ENCODE results near the gene WWC2.

The WWC2 gene

GRCh38 chr4:183098723-183099536, at the start of gene WWC2:
Gene WWC2 (plus strand): TSS chr4:183099257. CDS start chr4:183099492, 235 bp downstream.
- peak in 55 of 56 donors; percentile 20 to 83 (median 58) for DNase-seq

- no peak for DNase-seq
Observed at GRCh38 chr4:183053681-183054080, 45.4 kb upstream of the WWC2 start.

DNA sequence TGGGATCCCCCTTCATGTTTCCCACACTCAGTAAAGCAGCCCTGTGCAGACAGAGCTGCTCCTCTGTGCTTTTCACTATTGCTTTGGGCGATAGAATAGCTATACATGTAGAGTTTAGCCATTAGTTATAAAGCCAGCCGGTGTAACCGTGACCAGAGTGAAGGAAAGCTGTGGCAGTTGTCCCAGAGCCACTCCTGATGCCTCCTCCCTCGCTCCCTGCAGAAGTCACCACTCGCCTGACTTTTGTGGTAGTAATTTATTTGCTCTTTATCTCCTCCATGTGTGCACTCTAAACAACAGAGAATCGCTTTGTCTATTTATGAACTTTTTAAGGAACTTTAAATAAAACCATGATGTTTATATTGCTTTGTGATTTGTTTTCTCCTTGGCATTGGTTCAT, 41.8 kb upstream of the WWC2 start:
- no peak for DNase-seq

DNA sequence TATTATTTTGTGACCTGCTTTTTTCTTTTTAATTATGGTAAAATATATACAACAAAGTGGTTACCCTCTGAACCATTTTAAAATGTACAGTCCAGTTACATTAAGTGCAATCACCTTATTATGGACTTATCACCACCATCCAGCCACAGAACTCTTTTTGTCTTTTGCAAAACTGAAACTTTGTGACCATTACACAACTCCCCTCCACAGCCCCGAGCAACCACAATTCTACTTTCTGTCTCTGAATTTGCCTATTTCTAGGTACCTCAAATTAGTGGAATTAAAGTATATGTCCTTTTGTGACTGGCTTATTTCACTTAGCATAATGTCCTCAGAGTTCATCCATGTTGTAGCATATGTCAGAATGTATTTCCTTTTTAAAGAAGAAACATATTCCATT, 39.3 kb upstream of the WWC2 start:
- no peak for DNase-seq

DNA sequence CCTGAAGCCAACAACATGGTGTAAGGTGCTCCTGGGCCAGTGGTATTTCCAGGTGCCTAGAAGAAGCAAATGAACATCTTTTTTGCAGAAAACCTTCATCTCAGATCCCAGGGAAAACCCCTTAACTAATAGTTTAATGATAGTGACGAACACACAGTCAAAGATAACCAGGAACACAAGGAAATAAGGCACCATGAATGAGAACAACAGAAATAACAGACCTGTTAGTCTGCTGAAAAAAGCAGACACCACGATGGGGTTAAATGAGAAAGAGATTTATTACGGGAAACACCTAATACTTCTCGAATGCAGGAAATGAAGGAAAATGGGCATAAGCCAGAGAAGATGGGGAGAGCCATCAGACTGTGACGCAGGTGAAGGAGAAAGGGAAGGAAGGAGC, 30.6 kb upstream of the WWC2 start:
- no peak for DNase-seq

GRCh38 chr4:183071222-183071621, 27.8 kb upstream of the WWC2 start:
- no peak for DNase-seq

DNA sequence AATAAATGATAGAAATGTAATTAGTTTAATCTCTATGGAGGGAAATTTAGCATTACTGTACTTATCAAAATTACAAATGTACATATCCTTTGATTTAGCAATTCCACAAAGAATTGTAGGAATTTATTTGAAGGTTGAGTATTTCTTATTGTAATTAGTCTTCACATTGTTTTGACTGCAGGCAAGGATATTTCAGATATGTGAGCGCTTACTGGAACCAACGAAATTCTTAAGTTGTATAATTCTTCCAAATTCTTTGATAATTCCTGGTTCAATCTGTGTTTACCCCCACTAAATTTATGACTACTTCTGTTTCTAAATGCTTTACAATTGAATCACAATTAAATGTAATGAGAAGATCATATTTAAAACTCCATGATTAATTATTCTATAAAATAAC, 26.9 kb upstream of the WWC2 start:
- DNase-seq: no peak

DNA sequence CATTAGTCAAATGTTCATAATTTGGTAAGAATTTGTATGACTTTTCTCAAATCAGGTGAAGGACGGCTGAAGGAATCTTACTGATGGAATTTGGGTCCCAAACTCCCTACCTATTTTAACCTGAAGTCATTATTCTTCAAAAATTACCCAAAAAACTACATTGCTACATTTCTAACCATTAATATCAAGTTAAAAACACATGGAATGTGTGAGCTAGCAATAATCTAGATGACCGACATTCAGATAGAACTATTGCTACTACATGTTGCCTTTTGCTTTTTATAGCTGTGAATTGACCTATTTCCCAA, 25.3 kb upstream of the WWC2 start:
- DNase-seq: no peak

DNA sequence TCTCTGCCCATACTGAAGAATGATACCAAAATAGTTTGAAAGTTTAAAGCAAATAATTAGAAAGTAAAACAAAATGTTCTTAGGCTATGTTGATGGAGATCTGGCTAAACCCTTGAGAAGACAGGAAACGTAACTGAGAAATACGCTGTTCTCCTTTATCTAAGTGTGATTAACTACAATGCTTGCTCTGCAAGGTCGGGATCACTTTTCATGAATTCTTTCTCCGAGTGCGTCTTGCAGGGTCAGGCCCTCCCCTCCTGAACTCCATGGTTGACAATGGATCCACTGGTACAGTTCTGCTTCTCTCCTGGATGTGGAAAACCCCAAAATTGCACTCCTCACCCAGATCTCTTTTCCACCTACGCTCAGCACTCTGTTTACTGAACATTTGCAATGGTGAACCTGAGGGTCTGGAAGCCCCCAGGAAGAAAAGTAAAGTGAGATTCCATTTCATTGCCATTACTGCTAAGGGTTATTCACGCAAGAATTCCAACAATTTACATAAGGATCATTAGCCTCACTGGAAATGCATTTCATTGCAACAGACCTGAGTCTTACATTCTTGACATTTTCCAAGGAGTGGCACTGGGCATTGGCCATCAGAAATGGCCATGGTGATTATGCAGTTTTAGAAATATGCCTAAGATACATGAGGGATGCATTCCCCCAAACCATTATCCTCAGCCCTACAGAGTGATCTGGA, 24.6 kb upstream of the WWC2 start:
- DNase-seq: no peak

GRCh38 chr4:183078634-183079033, 20.4 kb upstream of the WWC2 start:
- no peak for DNase-seq

GRCh38 chr4:183080372-183081115, 18.5 kb upstream of the WWC2 start:
- DNase-seq: no peak

GRCh38 chr4:183081116-183081469, 18.0 kb upstream of the WWC2 start:
- DNase-seq: no peak

DNA sequence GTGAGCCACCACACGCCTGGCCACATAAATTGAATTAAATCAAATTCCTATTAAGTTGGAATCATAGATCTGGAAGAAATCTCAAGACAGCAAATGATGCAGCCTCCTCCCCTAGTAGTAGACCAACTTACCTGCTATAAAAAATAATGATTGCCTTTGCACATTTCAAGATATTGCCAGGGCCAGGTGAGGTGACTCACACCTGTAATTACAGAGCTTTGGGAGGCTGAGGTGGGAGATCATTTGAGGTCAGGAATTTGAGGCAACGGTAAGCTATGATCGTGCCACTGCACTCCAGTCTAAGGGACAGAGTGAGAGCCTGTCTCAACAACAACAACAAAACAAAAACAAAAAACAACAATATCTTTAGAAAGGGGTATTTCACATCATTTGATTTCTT, 17.0 kb upstream of the WWC2 start:
- DNase-seq: no peak

DNA sequence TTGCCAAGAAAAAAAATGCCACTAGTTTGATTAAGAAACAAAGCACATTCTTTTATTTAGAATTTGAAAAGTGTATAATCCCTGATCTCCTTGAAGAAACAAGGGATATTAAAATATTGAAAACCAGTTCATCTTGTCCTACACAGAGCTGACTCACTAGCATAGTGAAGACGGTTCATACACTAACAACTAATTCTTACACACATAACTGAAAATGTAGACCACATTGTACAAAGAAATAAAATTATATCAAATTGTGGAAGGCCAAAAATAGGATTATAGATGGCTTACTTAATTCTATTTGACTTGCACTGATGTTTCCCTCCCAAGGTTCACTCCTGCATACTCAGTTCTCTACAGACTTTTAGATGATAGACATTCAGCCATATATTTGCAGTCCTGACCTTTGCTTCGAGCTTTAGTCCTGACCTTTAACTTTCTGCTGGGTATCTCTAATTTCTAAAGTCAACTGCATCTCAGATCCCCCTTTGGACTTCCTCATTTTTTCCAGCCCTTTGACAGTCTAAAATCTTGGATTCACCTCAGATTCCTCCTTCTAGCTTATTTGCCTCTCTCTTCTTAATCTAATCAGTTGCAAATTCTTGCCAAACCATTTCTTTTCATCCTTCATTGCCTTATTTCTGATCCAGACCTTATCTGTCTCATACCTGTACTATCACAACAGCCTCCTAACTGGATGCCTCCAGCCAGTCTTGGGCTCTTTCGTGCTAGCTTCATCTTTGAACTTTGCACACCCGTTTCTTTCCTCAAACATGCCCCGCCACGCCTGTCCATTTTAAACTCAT, 4.5 kb upstream of the WWC2 start:
- no peak for DNase-seq

GRCh38 chr4:183095199-183095512, 3.9 kb upstream of the WWC2 start:
- no peak for DNase-seq

DNA sequence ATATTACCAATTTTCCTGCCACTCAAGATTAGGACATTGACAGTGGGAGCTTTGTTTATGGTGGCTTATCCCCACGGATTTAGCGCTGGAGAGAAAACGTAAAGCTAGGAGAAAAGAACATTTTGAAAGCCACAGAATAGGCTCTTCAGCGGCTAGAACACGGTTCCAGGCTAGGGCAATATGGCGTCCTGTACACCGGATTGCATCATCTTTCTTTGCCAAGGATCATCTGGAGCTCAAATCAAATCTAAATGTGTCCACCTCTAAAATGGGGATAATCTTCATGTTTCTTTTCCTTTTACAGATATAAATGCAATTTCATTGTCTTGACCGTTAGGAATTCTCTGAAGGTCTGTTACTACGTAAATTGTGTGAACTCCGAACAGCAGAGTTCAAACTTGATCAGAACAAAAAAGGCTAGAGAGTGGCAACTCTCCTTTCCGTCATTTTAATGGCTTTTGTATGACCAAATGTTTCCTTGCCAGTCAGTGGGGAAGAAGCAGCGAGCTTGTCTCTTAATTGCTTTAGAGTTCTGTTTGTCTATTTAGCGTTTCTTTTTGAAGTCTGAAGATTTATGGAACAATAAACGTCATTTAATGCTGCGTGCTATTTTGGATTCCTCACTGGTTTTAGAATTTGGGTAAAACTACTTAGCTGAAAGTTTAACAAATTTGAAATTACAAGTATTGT, 2.6 kb upstream of the WWC2 start:
- DNase-seq: no peak

GRCh38 chr4:183097231-183098018, 1.6 kb upstream of the WWC2 start:
- DNase-seq: peak in 5 of 56 donors; percentile 2 to 19 (median 10)

DNA sequence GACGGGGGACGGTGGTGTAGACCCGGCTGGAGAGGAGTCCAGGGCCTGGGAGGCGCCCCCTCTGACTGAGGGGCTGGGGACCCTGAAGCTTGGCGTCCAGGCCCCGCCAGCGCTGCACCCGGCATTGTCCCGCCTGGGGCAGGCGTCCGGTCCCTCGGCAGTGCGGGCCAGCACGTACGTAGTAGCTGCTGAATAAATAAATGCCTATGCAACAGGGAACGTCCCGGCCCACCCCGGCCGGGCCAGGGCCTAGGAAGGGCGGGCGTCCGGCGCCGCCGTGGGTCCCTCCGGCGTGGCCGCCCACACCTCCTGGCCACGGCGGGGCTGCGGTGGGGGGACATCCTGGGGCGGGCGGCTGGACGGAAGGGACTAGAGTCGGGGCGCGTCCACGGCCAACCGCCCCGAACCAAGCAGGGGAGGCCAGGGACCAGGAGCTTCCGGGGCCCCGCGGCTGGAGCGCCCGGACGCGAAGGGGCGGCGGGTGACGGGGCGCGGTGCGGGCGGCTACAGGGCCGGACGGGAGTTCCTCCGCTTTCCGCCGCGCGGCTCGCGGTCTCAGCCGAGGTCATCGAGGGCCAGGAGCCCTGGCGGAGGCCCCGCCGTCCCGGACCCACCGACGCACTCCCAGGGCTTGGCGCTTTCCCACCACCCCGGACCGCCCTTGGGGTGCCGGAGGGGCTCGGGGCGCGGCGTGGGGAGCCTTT, 886 bp upstream of the WWC2 start:
- DNase-seq: peak in 11 of 56 donors; percentile 6 to 43 (median 26)

DNA sequence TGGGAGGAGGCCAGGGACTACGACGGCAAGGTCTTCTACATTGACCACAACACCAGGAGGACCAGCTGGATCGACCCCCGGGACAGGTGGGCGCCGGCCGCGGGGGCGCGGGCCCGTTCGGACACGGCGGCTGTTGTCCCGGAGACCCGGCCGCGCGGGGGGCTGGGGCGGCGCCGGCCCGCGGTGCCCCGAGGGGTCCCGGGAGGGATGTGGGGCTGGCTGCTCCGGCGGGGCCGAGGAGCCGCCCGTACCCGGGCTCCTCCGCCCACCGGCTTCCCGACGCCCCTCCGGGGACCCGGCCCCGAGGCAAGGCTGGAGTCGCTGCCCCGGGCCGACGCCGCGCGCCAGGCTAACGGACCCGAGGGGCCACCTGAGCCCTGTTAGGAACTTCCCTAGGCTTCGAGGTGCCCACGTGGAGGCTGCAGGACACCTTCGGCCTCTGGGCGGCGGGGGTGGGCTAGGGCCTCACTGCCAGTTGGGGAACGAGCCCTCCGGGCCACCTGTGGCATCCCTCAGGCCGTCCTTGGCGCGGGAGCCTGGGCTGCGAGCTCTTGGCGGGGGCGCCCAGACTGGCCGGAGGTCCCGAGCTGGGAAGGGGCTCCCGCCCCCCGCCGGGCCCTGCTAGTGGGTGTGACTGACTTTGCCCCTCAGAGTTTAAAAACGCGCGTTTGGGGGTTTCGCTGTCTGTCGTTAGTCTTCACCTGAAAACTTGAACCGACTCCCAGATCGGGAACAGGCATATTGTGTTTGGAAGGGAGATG, 660 bp downstream of the WWC2 start:
- peak in 14 of 56 donors; percentile 2 to 30 (median 11) for DNase-seq

Measured in amygdala (tissue), 56 donors.